Right lobe of liver (tissue), 6 donors: ENCODE data around the gene WDFY3. TPM values are rescaled to one million over a fixed set of nuclear protein-coding genes. Genes with fewer than 3 reads are reported as not detected.

ENCODE experiments used
- ATAC-seq, 4 donors: fragments of 200-7000 bp; cut with Tn5 transposase; one replicate each; pipeline ENCODE4 v1.9.1; 2020; ENCODE audit warnings: mild to moderate bottlenecking in 4 of 4, moderate library complexity in 4 of 4
- DNase-seq, 3 donors: peaks; one replicate each; pipeline ENCODE4 v3.0.0-alpha.2; 2020
- H3K27ac ChIP-seq, 3 donors: fragments of 200-600 bp; one replicate each; pipeline ENCODE4 v1.8.0; 2022
- H3K27me3 ChIP-seq, 2 donors: fragments of 200-600 bp; one replicate each; pipeline ENCODE4 v1.8.0; 2022
- H3K36me3 ChIP-seq, 4 donors: fragments of 200-600 bp; sonication (generic) in 1 of 4; one replicate each; pipeline versions ENCODE4 v1.5.1 to v1.8.0; 2017 to 2022; ENCODE audit warnings: control low read depth in 1 of 4
- H3K4me1 ChIP-seq, 4 donors: fragments of 200-600 bp; sonication (generic) in 1 of 4; one replicate each; pipeline versions ENCODE4 v1.5.1 to v1.8.0; 2017 to 2022; ENCODE audit warnings: control low read depth in 1 of 4
- H3K4me3 ChIP-seq, 3 donors: fragments of 200-600 bp; one replicate each; pipeline ENCODE4 v1.8.0; 2022
- H3K9me3 ChIP-seq, 4 donors: fragments of 200-600 bp; sonication (generic) in 1 of 4; one replicate each; pipeline versions ENCODE4 v1.5.1 to v1.8.0; 2017 to 2022; ENCODE audit warnings: control low read depth in 1 of 4
- CTCF ChIP-seq, 4 donors: fragments of 200-600 bp in 3 of 4; fragments of 450-650 bp in 1 of 4; IDR thresholded peaks; one replicate each; pipeline versions ENCODE4 v1.5.1 to v1.8.0; 2016 to 2022; ENCODE audit warnings: antibody characterized with exemption in 4 of 4, mild to moderate bottlenecking in 2 of 4
- POLR2A ChIP-seq: fragments of 450-650 bp; IDR thresholded peaks from one replicate; pipeline ENCODE4 v1.6.1; 2017; ENCODE audit warnings: antibody characterized with exemption, mild to moderate bottlenecking
- WGBS: methylation state at CpG from one replicate; pipeline ENCODE4 v1.1.6; 2018; ENCODE audit warnings: low coverage, low lambda C conversion rate; ENCODE audit not compliant: insufficient coverage; ENCODE audit errors: missing lambda C conversion rate; 5-methylcytosine and 5-hydroxymethylcytosine counted together
- intact Hi-C, 2 donors: fragments of 100-400 bp; cut with DNase I; formaldehyde crosslinking; loops; one replicate each; pipeline versions ENCODE4 v1.11.2 to v1.14.1; 2022
- total RNA-seq, 6 experiments: library from RNA; depleted of rRNA in 2 of 6; stranded (reverse); fragments of >200 nt in 2 of 6; fragmentation: NEBNext Ultra II Directional in 3 of 6; extraction: Animal tissue kit (Norgen Biotek cat#: 25700) in 3 of 6; gene quantifications; one replicate each; pipeline versions ENCODE4 v1.1.0 to v1.2.4, GENCODE V29; 2016 to 2023
- donor health status: DM: no; HTN: yes; CAD: no.
- donor health status: DM: no; HTN: no; CAD: no.
- donor health status: DM: no; HTN: no; CAD: no.
- donor health status: DM: no; HTN: yes; CAD: no.
- donor health status: DM: no; HTN: yes; CAD: no.

Gene WDFY3
- total RNA-seq, 6 experiments from 2014 or later: 18.8 to 36.5 (median 25.9) TPM

DNA sequence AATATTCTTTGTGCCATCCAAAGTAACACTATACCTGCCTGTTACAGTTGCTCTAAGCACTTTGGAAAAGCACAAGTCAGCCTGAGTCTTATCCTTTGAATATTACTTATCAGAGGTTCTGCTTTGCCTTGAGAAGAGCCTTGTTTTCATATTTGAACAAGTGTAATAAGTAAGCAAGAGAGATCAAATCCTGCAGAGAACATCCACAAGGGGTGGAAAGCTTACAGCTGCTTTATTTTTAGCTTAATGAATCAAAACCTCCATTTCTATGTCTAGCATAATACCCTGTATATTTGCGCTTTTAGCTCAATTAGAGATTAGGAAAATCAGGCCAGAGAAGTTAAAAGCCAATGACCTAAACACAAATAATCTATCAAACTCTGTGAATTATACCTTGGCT is 243.8 kb downstream of the WDFY3 start:
- Histone ChIP-seq H3K27ac (no peak overlapping the region), H3K27me3 (no peaks in the 10 kb centered on the region), H3K4me1 (no peaks in the 10 kb centered on the region), H3K9me3 (no peaks in the 10 kb centered on the region), H3K36me3 (peaks cover 0 to 22% (median 4%) of the 10 kb centered on the region in 4 donors), H3K4me3 (no peak overlapping the region)
- ATAC-seq (peak in 1 of 4 donors; percentile 38), DNase-seq (no peak)
- intact Hi-C loops: no loop called here
- whole genome bisulfite sequencing: 58% methylated on average over 1 of the region's 1 CpG
- TF ChIP-seq CTCF (IDR thresholded peaks at IDR 0.05) (no peak), POLR2A (no peak)

GRCh38 chr4:84719115-84719514 is 247.4 kb downstream of the WDFY3 start:
- Histone ChIP-seq H3K9me3 (no peaks in the 10 kb centered on the region), H3K27me3 (no peaks in the 10 kb centered on the region), H3K36me3 (peaks cover 0 to 33% (median 4%) of the 10 kb centered on the region in 4 donors), H3K4me1 (no peaks in the 10 kb centered on the region), H3K4me3 (no peak overlapping the region), H3K27ac (no peak overlapping the region)
- TF ChIP-seq POLR2A: no peak
- no peak for TF ChIP-seq CTCF (IDR thresholded peaks at IDR 0.05)
- DNase-seq (no peak), ATAC-seq (no peak)
- intact Hi-C loops: no loop called here

DNA sequence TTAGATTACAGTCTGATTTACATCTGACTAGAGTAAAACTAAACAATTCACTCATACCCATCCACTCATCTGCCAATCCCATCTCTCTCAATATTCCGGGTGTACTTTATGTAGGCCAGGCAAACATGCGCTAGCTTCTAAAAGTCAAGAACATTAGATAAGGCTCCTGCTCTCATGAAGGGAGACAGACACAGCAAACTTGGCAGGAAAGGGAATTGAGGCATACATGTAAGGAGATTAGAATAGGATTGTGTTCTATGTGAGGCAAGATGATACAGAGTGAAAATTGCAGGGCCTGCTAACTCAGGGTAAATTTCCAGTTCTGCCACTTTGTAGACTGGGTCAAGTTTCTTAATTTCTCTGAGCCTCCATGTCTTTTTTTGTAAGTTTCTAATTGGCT is 247.8 kb downstream of the WDFY3 start:
- ATAC-seq (no peak), DNase-seq (no peak)
- peaks cover 0 to 30% (median 4%) of the 10 kb centered on the region in 4 donors for H3K36me3 ChIP-seq
- no peaks in the 10 kb centered on the region for H3K27me3 ChIP-seq
- no peaks in the 10 kb centered on the region for H3K9me3 ChIP-seq
- WGBS: 68% methylated on average over 2 of the region's 2 CpGs
- H3K4me1 ChIP-seq: no peaks in the 10 kb centered on the region
- no peak overlapping the region for H3K4me3 ChIP-seq
- intact Hi-C loops: no loop called here
- no peak overlapping the region for H3K27ac ChIP-seq
- TF ChIP-seq CTCF (IDR thresholded peaks at IDR 0.05): no peak
- no peak for TF ChIP-seq POLR2A

GRCh38 chr4:84710548-84710947 is 255.9 kb downstream of the WDFY3 start:
- DNase-seq: no peak
- H3K4me3 ChIP-seq: no peak overlapping the region
- no peaks in the 10 kb centered on the region for H3K9me3 ChIP-seq
- no peak for TF ChIP-seq CTCF (IDR thresholded peaks at IDR 0.05)
- TF ChIP-seq POLR2A: no peak
- intact Hi-C loops: no loop called here
- H3K36me3 ChIP-seq: peaks cover 0 to 55% (median 6%) of the 10 kb centered on the region in 4 donors
- H3K27me3 ChIP-seq: no peaks in the 10 kb centered on the region
- no peak overlapping the region for H3K27ac ChIP-seq
- peak in 1 of 4 donors; percentile 16 for ATAC-seq
- H3K4me1 ChIP-seq: no peaks in the 10 kb centered on the region
- 78% methylated on average over 3 of the region's 3 CpGs for WGBS
